SK-N-SH (cell line): ENCODE measurements around the gene HCCS.
"Not testable (repeated sequence)": the region's sequence is repeated elsewhere in the genome, so short reads cannot be mapped to it uniquely, and the experiment has no call there.

ENCODE experiments used
- FOXJ3 ChIP-seq: sonication (generic); formaldehyde crosslinking; IDR thresholded peaks from 2 replicates; pipeline ENCODE4 v1.5.1; 2020; ENCODE audit warnings: mild to moderate bottlenecking, missing genetic modification reagents
- NRF1 ChIP-seq: IDR thresholded peaks from 2 replicates; pipeline ENCODE4 v1.6.1; 2012; ENCODE audit warnings: low read depth, mild to moderate bottlenecking, low read length
- POLR2AphosphoS5 ChIP-seq: IDR thresholded peaks from 2 replicates; pipeline ENCODE4 v1.6.1; 2012; ENCODE audit warnings: low read depth, low read length
- TAF1 ChIP-seq: IDR thresholded peaks from 2 replicates; pipeline ENCODE4 v1.6.1; 2012; ENCODE audit warnings: low read depth, mild to moderate bottlenecking, low read length, moderate library complexity, borderline replicate concordance
- YY1 ChIP-seq: IDR thresholded peaks from 2 replicates; pipeline ENCODE4 v1.4.0; 2012; ENCODE audit warnings: low read depth, mild to moderate bottlenecking
- TF ChIP-seq, protein P1 (sequence below): fragments of 200-600 bp; sonication (generic); IDR thresholded peaks from 2 replicates; pipeline ENCODE4 v1.6.1; 2017; ENCODE audit warnings: antibody characterized with exemption, mild to moderate bottlenecking, moderate library complexity
- TF ChIP-seq, protein P2 (sequence below): IDR thresholded peaks from 2 replicates; pipeline ENCODE4; 2012

DNA sequence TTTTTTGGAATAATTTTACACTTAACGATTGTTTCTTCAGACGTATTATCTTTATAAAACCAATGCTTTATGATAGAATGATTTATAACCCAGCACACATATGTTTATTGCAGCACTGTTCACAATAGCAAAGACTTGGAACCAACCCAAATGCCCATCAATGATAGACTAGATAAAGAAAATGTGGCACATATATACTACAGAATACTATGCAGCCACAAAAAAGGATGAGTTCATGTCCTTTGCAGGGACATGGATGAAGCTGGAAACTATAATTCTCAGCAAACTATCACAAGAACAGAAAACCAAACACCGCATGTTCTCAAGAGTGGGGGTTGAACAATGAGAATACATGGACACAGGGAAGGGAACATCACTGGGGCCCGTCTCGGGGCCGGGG, 12.0 kb downstream of the HCCS start:
- TF ChIP-seq POLR2AphosphoS5; TAF1; FOXJ3 (CRISPR knock-in tag); NRF1; YY1: not testable (repeated sequence)
- TF ChIP-seq, protein P1, sequence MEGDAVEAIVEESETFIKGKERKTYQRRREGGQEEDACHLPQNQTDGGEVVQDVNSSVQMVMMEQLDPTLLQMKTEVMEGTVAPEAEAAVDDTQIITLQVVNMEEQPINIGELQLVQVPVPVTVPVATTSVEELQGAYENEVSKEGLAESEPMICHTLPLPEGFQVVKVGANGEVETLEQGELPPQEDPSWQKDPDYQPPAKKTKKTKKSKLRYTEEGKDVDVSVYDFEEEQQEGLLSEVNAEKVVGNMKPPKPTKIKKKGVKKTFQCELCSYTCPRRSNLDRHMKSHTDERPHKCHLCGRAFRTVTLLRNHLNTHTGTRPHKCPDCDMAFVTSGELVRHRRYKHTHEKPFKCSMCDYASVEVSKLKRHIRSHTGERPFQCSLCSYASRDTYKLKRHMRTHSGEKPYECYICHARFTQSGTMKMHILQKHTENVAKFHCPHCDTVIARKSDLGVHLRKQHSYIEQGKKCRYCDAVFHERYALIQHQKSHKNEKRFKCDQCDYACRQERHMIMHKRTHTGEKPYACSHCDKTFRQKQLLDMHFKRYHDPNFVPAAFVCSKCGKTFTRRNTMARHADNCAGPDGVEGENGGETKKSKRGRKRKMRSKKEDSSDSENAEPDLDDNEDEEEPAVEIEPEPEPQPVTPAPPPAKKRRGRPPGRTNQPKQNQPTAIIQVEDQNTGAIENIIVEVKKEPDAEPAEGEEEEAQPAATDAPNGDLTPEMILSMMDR: not testable (repeated sequence)
- TF ChIP-seq, protein P2, sequence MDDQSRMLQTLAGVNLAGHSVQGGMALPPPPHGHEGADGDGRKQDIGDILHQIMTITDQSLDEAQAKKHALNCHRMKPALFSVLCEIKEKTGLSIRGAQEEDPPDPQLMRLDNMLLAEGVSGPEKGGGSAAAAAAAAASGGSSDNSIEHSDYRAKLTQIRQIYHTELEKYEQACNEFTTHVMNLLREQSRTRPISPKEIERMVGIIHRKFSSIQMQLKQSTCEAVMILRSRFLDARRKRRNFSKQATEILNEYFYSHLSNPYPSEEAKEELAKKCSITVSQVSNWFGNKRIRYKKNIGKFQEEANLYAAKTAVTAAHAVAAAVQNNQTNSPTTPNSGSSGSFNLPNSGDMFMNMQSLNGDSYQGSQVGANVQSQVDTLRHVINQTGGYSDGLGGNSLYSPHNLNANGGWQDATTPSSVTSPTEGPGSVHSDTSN: not testable (repeated sequence)
